NK-92 (cell line): ENCODE results near the gene CLN6.
"Not testable (repeated sequence)": the region's sequence is repeated elsewhere in the genome, so short reads cannot be mapped to it uniquely, and the experiment has no call there.

ENCODE experiments used
- DNase-seq: peaks from one replicate; lab custom pipeline; 2025; ENCODE audit not compliant: unreplicated experiment; lab: John Stamatoyannopoulos, UW

Gene CLN6

GRCh38 chr15:68224108-68224507 is 5.4 kb downstream of the CLN6 start:
- DNase-seq: no peak

GRCh38 chr15:68223171-68223570 is 6.4 kb downstream of the CLN6 start:
- no peak for DNase-seq

GRCh38 chr15:68222432-68222743 is 7.1 kb downstream of the CLN6 start:
- DNase-seq: not testable (repeated sequence)

- not testable (repeated sequence) for DNase-seq
Observed at GRCh38 chr15:68221530-68222431, 7.7 kb downstream of the CLN6 start.

GRCh38 chr15:68220967-68221366 is 8.6 kb downstream of the CLN6 start:
- no peak for DNase-seq

- no peak for DNase-seq
Observed at GRCh38 chr15:68220489-68220888, 9.0 kb downstream of the CLN6 start.

- no peak for DNase-seq
Observed at GRCh38 chr15:68218847-68219798, 10.4 kb downstream of the CLN6 start.

GRCh38 chr15:68218331-68218730 is 11.2 kb downstream of the CLN6 start:
- no peak for DNase-seq

GRCh38 chr15:68217341-68217740 is 12.2 kb downstream of the CLN6 start:
- DNase-seq: no peak

- DNase-seq: no peak
Observed at GRCh38 chr15:68214838-68215254, 14.7 kb downstream of the CLN6 start.

- no peak for DNase-seq
Observed at GRCh38 chr15:68213991-68214837, 15.3 kb downstream of the CLN6 start.

- DNase-seq: not testable (repeated sequence)
Observed at GRCh38 chr15:68213491-68213845, 16.1 kb downstream of the CLN6 start.

- no peak for DNase-seq
Observed at GRCh38 chr15:68211656-68212320, 17.7 kb downstream of the CLN6 start.

GRCh38 chr15:68210821-68211655 is 18.5 kb downstream of the CLN6 start:
- no peak for DNase-seq

GRCh38 chr15:68210409-68210756 is 19.1 kb downstream of the CLN6 start:
- DNase-seq: no peak

GRCh38 chr15:68209735-68210408 is 19.7 kb downstream of the CLN6 start:
- DNase-seq: no peak

- DNase-seq: no peak
Observed at GRCh38 chr15:68209272-68209671, 20.3 kb downstream of the CLN6 start.

- DNase-seq: no peak
Observed at GRCh38 chr15:68208636-68209240, 20.8 kb downstream of the CLN6 start.

GRCh38 chr15:68208136-68208535 is 21.4 kb downstream of the CLN6 start:
- DNase-seq: no peak
